HG03378 (cell line): ENCODE measurements around the gene RETSAT.
"Not testable (repeated sequence)": the region's sequence is repeated elsewhere in the genome, so short reads cannot be mapped to it uniquely, and the experiment has no call there.

Experiments
- ATAC-seq: cut with Tn5 transposase; IDR thresholded peaks from one replicate; pipeline ENCODE4 v1.9.1; 2021; ENCODE audit warnings: mild to moderate bottlenecking, moderate library complexity; ENCODE audit not compliant: unreplicated experiment

The RETSAT gene

DNA sequence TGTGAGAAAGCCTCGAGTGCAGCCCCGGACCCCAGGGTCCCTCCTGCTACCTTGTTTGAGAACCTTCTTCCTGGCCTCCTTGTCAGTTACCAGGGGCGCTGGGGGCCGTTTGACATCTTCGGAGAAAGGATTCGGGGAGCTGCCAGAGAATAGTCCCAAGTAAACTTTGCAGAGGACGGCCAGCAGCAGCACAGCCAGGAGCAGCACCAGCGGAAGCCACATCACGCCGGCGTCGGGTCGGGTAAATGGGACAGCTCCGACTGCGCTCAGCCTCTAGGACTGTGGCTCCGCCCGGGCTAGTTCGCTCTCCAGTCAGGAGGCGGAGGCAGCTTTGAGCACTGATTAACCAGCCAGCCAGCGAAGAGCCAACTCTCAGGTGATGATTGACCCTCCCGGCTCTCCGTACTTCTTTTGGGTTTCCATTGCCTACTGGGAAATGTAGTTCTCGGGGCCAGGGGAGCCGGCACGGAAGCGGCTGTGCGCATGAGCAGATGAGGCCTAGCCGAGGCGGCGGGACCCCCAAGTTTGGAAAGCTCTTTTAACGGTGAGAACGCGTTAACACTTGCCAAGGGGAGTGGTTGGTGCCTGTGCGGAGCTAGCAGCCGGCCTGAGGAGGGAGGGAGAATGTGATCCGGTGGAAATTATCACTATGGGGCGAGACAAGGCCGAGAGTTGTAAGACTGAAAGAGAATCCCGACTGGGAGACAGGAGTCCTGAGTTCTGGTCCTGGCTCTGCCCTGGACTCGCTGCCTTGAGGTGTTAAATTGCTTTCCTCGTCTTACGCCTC lies at the start of gene RETSAT, which contains the start of gene ELMOD3:
Gene RETSAT, minus strand, starts transcription at position 243 of the 787 bp plus-strand sequence. Its CDS starts 21 bp downstream, at position 222.
Gene ELMOD3, plus strand, starts transcription at position 484 of the 787 bp plus-strand sequence. CDS start 2,430 bp downstream, outside the sequence.
- peak; percentile 90 for ATAC-seq

DNA sequence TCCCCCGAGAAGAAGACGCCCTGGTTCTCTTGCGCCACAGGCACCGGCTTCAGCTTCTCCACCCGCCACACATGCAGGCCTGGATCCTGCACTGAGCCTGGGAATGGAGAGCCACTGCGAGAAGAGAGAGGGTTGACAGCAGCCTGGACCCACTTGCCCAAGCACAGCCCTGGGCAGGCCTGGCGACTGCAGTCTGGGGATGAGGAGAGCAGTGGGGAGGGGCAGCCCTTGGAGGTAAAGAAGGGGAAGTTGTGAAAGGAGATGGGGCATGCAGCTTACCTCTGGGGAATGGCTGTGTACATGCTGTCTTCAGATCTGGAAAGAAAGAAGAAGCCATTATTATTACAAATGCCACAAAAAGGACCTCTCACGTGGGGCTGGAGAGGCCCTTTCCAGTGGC lies 47.5 kb upstream of the RETSAT start:
- no peak for ATAC-seq

DNA sequence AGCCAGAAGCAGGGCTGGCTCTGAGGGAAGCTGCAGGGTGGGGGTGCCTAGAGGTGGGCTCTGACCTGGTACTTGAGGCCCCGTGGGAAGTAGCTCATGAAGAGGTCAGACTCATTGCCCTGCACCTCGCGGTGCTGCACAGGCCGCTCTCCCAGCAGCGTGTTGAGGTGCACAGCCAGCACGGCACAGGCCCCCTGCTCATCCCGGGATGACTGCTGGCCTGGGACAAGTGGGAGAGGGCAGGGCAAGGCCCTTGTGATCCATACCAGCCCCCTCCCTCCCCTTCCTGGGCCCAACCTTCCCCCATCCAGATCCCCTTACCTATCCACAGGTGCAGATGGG lies 47.1 kb upstream of the RETSAT start:
- no peak for ATAC-seq

DNA sequence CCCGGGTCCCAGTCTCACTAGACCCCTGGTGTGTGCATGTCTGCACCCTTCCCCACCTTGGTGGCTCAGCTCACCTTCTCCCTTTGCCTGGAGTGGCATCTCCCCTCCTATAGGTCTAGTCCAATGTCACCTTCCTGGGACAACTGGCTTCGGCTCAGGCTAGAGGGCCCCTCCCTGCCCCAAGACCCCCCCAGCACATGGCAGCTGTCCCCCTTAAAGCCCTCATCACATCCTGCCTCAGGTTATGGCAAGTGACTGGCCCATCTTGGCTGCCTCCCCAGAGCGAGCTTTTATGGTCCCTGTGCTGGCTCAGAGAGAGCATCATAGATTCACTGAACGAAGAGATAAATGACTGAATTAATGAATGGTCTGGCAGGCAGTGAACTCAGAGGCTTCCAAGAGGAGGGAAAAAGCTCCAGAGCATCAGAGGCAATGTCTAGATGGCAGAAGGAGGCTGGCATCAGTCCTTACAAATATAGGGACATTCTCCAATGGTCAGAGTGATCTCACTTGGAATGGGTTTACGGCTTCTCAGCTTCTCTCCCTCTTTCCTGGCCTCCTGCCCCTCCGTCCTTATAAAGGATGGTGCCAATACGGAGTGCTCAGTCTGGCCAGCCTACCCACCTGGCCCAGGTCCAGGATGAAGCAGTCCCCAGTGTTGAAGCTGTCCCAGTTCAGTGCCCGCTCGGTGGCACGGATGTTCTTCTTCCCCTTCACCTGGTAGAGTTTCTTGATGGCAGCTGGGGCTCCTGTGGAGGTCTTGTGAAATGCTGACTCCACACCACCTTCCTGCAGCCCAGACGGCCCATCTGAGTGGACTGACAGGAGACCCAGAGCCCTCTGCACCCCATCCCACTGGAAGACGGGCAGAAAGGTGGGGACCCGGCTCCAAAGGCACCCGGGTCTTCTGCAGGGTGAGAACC lies 46.5 kb upstream of the RETSAT start:
- no peak for ATAC-seq

DNA sequence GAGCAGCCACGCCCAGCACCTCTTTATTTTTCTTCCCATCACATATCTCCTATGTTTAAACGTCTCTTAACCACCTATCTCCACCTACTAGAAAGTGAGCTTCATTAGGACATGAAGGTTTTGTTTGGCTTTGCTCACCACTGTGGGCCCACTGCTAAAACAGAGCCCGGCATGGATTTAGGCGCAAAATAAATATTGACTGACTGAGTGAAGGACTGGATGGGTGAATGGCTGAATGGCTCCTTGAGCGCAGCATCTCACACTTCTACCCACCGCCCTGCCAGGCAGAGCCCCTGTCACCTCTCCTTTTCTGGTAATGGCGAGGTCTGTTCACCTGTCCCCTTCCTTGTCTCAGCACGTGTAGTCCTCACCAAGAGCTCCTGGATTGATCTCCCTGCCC lies 45.7 kb upstream of the RETSAT start:
- ATAC-seq, result no peak

DNA sequence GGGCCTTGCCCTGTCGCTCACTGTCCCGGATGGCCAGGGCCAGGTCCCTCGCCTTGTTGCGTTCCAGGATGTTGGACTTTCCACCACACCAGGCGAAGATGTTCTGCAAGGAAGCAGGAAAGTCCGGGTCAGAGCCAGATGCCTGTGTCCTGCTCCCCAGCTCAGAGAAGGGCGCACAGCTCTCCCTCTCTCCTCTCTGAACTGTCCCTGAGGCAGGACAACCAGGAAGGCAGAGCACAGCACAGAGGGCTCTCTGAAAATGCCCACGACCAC lies 44.8 kb upstream of the RETSAT start:
- ATAC-seq, result no peak

DNA sequence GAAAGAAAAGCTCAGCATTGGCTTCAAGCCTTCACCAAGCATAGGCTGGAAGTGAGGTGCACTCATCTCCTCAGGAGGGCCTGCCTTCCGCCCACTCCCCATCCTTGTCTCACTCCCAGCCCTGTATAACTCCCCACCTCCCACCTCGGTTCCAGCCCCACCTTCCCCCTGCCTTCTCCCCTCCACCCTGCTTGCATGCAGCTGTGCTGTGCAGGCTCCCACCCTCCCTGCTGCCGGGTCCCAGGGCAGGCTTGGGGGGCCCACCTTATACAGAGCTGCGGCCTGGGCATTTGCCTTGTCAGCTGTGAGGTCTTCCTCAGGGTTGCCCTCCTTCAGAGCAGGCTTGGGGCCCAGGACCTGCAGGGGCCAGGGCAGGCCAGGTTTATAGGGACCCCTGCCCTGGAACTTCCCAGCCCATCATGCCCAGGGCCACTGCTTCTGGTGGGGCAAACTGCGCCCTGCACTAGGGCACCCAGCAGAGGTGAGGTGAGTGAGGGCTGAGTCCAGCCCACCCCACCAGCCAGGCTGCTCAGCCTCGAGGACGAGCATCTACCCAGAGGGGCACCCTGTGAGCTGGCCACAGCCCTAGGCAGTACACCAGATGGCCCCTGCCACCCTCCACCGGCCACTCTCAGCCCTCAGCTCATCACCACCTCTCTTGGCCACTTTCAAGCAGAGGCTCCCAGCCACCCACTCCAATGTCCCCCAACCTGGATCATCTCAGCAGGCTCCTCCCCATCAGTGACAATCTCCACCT lies 44.3 kb upstream of the RETSAT start:
- no peak for ATAC-seq

DNA sequence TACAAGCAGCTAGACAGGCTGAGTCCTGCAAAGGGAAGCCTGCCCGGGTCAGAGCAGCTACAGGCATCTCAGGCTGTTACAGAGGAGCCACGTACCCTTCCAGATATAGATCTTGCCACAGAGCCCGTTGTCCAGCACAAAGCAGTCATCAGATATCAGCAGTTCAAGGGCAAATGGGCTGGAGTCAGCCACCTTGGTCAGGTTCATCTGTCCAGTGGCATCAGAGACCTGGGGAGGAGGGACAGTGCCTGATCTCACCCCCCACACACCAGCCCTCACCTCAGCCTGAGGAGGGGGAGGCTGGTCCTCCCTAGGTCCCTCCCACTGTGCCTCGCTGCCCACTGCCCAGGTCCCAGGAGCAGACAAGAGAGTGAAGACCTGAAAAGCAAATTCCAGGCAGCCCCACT lies 43.6 kb upstream of the RETSAT start:
- ATAC-seq, result no peak

DNA sequence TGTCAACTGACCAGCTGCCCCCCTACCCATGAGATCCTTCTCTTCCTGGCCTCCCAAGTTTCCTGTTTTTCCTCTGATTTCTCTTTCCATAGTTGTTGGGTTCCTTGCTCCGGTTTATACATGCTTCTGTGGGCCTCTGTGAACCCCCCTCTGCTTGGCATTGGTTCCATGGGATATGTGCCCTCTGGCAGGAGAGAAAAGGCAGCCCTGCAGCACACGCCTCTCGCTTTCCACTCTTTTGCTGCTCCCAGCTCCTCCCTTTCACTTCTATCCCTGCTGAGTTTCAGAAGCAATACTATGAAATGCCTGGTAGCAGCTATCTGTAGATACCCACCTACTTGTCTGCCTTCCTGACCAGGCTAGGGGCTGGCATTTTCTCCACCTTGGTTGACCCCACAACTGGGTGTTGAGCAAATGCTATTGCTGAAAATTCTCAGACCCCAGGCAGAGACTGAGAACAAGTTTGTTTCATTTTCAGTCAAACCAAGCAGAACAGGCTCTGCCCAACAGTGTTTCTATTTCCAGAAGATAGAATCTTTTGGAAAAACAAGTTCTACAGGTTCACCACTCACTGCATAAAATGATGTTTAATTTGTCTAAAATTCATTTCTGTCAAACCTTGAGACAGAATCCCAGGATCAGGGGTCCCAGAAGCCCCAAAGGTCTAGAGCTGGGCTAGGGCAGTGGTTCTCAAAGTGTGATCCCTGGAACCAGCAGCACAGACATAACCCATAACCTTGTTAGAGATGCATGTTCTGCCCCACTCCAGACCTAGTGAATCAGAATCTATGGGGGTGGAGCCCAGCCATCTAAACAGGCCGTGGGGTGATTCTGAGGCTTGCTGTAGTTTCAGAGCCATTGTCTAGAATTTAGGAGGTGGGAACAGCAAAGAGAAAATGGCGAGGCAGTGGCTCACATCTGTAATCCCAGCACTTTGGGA lies 42.5 kb upstream of the RETSAT start:
- no peak for ATAC-seq

DNA sequence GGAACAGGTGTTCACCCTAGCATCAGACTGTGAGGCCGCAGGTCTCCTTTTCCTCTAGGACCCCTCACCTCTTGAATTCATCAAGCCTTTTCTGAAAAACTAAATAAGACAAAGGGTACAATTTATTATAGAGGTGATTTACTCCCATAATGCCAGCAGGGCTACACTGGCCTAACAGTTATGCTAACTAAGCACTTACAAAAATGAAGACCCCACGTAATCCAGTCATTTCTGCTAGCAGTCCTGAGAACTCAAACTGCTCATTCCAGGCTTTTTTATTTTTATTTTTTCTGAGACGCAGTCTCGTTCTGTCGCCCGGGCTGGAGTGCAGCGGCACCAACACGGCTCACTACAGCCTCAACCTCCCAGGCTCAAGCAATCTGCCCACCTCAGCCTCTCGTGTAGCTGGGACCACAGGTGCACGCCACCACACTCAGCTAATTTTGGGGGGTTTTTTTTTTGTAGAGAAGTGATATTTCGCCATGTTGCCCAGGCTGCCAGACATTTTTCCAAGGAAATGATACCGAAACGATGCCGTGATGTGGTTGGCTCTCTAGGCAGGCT lies 41.7 kb upstream of the RETSAT start:
- no peak for ATAC-seq

DNA sequence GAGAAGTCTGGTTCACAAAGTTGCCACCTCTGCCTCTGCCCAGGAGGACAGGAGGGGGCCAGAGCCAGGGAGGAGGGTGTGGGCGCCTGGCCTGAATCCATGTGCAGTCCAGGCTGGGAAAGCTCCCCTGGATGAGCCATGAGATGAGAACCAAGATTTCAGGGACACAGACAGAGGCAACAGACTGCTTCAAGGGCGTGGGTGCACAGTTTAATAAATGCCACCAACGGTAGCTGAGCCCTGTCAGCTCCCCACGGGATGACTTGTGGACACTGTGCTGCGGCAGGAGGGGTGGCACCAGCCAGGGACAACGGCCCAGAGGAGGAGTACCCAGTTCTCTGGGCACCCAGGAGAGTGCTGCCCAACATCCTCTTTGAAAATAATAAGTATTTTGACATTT lies 40.6 kb upstream of the RETSAT start:
- ATAC-seq, result no peak

DNA sequence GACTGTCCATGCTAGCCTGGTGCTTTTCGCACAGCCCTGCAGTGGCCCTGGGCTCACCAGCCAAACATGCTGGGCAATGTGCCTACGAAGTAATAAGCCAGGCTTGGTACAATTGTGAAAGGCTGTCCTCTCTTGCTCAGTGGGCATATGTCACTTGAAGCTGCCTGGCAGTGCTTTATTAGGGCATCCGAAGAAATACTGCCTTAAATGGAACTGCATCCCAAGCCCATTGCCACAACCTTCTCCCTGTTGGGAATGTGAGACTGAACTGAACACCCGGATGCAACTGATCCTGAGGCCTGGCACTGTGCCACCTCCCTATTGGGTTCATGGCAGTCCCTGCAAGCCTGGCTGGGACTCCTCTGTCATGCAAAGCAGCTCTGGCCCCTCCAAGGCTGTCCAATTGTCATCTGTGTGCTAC lies 39.9 kb upstream of the RETSAT start:
- no peak for ATAC-seq

DNA sequence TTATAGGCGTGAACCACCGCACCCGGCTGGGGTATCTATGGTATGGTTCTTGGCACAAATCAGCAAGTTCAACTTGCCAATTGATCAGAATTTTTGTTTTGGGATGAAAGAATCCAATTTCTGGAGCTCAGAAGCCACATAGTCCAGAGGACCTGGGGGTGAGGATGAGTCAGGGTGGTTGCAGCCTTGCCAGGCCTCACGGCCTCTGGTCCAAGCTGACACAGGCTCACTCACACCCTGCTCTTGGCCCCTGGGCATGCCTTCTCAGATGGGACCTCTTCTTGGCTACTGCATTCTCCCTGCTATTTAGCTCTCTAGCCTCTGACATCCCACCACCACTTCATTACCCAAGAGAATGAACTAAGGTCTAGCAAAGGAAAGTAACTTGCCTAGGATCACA lies 39.5 kb upstream of the RETSAT start:
- no peak for ATAC-seq

DNA sequence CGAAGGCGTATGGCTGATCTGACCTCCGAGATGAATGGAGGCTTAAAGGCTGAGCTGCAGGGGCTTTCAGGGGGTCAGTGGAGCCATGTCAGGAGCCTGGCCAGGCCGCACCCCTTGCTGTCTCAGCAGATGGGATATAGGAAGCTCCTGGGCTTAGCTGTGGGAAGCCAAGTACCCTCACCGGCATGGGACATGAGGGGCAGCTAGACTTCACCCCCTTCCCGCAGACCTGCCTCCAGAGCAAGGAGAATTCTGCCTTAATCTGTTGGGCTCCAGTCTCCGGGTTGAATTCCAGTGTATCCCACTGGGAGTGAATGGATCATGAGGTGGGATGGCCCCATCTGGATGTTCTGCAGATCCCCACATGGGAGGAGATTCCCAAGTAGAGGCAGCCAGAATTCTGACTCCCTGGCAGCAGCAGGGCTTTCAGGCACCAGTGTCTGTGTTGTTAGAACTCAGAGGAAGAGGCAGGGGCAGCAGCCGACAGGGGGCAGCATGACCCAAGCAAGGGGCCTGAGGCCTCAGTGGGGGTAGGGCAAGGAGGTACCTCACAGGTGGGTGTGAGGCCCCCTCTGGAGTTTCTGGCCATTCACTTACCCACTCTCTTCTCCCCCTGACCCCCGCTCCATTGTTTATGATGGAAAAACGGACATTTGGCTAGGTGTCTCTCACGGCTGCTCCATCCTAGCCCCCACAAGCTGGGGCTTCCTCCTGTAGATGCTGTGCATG lies 36.8 kb upstream of the RETSAT start:
- ATAC-seq, result no peak

DNA sequence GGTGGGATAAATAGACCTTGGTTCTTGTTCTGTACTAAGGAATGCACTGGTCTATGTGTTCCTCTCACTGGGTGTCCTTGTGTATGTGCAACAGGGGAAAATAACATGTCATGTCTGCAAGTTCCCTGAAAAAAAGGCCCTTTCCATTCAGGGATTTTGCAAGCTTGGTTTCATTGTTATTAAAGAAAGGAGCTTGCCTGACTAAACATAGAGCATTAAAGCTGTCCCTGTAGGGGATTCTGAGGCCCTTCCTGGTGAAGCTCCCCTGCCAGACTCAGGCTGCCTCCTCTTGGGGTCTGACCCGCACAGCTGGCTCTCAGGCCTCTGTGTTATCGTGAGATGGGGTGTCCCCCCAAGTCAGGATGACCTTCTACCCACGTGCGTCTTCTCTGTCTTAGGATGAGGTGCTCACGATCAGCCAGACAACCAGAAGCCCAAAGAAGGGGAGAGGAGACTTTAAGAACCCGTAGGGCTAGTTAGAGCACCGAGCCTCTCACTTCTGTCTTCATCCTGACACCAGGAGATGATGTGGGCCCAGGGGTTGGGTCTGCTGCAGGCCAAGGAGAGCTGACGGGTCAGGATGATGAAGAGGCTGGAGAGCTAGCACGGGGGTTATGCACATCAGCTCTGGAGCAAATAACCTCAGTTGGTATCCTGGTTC lies 34.7 kb upstream of the RETSAT start:
- ATAC-seq, result no peak

DNA sequence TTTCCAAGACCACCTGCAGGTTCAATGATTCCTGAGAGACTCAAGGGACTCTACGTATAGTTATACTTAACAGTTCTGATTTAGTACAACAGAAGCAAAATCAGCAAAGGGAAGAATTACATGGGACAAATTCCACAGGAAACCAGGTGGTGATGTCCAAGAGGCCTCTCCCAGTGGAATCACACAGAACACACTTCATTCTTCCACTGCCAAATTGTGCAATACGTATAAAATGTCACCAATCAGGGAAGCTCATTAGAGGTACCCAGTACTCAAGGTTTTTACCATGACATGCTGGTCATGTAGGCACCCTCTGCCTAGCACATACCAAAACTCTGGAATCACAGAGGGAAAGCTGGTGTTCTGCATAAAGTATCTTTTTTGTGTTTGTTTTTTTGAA lies 33.4 kb upstream of the RETSAT start:
- ATAC-seq, result no peak

DNA sequence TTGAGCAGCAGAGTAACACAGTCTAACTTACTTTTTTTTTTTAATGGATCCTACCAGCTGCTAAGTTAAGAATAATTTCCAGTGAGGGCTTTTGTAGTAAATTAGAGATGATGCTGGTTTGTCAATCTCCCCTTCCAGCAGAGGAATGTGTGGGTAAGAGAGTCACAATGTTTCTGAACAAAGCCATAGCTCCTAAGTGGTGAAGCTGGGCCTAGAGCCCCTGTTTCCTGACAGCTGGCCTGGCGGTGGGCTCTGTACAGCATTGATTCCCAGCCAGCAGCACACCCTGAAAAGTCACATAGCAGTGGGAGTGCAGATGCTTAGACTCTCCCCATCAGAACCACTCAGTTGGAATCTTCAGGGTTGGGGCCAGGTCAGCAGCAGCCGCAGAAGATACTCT lies 31.4 kb upstream of the RETSAT start:
- no peak for ATAC-seq

DNA sequence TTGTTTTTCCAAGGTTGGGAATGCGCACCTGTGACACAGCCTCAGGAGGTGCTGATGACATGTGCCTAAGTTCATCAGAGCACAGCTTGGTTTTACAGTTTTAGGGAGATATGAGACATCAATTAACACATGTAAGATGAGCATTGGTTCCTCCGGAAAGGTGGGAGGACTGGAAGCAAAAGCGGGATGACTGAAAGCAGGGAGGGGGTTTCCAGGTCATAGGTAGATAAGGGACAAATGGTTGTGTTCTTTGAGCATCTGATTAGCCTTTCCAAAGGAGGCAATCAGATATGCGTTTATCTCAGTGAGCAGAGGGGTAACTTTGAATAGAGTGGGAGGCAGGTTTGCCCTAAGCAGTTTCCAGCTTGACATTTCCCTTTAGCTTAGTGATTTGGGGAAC lies 29.5 kb upstream of the RETSAT start:
- ATAC-seq, result no peak

DNA sequence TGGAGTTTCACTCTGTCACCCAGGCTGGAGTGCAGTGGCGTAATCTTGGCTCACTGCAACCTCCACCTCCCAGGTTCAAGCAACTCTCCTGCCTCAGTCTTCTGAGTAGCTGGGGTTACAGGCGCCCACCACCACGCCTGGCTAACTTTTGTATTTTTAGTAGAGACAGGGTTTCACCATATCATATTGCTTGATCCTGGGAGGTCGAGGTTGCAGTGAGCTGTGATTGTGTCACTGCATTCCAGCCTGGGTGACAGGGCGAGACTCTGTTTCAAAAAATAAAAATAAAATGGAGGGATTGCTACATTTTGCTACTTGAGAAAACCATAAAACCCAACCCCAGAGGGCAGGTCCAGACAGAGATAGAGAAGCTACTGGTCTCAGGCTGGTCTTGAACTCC lies 28.8 kb upstream of the RETSAT start:
- not testable (repeated sequence) for ATAC-seq
